RWPE1 (cell line): ENCODE measurements around the gene ARHGEF25.
"Not testable (repeated sequence)": the region's sequence is repeated elsewhere in the genome, so short reads cannot be mapped to it uniquely, and the experiment has no call there.

Experiments used
- CTCF ChIA-PET: fragments of 350-600 bp; sonication (Branson Sonifier 250); formaldehyde crosslinking; extraction: SDS; loops from one replicate; lab custom pipeline; 2021; lab: Yijun Ruan, JAX
- POLR2A ChIA-PET: fragments of 400-600 bp; formaldehyde crosslinking; extraction: SDS; loops from one replicate; lab custom pipeline; 2020; ENCODE audit warnings: antibody characterized with exemption; ENCODE audit not compliant: low non-redundant PET; lab: Yijun Ruan, JAX
- DNase-seq: peaks from one replicate; pipeline ENCODE4 v3.0.0; 2012; ENCODE audit warnings: low spot score
- H3K27ac ChIP-seq: fragments of 450-650 bp; 2 replicates; pipeline ENCODE4 v1.5.1; 2017
- TF ChIP-seq, protein P1 (sequence below): fragments of 450-650 bp; conservative IDR thresholded peaks from 2 replicates; pipeline ENCODE4 v1.5.1; 2017; ENCODE audit warnings: low read depth, mild to moderate bottlenecking

The ARHGEF25 gene

DNA sequence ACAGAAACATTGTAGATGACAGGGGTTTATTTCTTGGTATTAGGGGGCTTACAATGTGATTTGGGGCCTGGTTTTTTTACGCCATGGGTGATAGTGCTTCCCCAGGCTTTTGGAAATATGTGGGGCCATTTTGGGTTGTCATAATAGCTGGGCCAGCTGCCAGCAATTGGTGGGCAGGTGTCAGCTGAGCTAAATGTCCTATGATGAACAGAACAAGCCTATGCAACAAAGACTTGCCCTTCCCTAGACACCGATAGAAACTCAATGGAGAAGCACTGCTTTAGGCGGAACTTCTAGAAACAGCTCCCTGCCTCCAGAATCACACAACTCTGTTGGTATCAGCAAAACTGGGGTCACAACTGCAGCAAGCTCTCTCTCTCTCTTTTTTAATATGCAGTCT, 26.9 kb downstream of the ARHGEF25 start:
- H3K27ac ChIP-seq: no peak overlapping the region
- TF ChIP-seq, protein P1, sequence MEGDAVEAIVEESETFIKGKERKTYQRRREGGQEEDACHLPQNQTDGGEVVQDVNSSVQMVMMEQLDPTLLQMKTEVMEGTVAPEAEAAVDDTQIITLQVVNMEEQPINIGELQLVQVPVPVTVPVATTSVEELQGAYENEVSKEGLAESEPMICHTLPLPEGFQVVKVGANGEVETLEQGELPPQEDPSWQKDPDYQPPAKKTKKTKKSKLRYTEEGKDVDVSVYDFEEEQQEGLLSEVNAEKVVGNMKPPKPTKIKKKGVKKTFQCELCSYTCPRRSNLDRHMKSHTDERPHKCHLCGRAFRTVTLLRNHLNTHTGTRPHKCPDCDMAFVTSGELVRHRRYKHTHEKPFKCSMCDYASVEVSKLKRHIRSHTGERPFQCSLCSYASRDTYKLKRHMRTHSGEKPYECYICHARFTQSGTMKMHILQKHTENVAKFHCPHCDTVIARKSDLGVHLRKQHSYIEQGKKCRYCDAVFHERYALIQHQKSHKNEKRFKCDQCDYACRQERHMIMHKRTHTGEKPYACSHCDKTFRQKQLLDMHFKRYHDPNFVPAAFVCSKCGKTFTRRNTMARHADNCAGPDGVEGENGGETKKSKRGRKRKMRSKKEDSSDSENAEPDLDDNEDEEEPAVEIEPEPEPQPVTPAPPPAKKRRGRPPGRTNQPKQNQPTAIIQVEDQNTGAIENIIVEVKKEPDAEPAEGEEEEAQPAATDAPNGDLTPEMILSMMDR: no peak
- no peak for DNase-seq
- ChIA-PET POLR2A (no interaction called here), CTCF (interaction anchor here (0.6 to 1.9 kb wide), 3 partner anchors 18 to 1315 kb away, joined by 3 to 6 read pairs (median 5); no protein-coding TSS in a partner anchor)

DNA sequence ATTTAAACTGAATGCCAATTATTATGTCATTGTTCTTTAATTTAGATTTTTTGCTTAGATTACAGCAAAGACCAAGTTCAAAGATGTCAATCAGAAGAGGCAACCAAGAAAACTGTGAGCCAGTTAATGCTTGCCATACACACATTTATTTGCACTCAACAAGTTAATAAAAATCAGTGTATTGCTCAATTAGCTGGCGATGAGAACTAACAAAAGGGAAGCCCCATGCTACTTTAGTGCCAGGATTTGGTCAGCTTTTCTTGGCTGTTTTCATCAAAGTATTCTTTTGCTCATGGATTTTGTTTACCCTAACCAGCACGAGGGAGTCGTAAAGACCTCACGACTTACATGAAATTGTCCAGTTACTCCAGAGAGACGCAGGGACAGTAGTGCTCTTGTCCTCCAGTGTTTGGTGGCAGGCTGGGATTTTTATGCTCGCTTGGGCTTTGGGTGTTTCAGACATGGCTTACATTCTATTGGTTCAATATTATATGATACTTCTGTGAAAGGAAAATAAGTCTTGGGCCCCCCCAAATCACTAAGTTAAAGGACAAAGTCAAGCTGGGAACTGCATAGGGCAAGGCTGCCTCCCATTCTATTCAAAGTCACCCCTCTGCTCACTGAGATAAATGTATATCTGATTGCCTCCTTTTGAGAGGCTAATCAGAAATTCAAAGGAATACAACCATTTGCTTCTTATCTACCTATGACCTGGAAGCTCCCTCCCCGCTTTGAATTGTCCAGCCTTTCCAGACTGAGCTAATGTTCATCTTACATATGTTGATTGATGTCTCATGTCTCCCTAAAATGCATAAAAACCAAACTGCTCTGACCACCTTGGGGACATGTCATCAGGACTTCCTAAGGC, 29.2 kb downstream of the ARHGEF25 start:
- ChIA-PET CTCF (interaction anchor here (0.6 to 1.2 kb wide), 2 partner anchors 16 to 57 kb away, joined by 3 to 5 read pairs; no protein-coding TSS in a partner anchor), POLR2A (no interaction called here)
- DNase-seq: no peak
- H3K27ac ChIP-seq: no peak overlapping the region
- TF ChIP-seq, protein P1: no peak

DNA sequence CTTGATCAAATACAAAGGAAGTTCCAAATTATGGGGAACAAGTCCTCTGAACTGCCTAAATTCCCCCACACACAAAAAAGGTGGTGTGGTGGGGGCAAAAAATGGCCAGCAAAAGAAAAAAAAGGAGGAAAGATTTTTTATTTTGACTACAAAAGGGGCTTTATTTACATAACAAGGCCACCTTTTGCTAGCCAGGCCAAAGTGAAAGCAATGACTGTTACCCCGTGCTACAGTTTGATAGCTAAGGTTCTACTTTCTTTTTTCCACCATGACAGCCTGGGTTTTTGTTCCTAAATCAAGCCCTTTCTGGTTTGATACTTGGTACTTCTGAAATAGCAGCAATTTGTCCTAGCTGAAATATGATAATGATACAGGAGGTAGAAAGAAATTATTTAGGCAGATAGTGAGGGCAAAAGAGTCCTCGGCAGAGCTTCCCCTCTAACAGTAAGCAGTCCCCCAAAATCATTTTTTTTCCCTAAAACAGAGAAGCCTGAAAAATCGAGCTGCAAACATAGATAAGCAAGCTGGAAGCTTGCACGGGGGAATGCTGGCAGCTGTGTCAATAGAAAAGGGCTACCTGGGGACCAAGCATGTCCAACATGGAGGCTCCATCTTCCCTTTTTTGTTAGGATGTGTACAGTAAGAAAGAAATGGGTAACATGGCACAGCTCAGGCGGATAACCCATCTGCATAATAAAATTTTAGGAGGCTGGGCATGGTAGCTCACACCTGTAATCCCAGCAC, 30.6 kb downstream of the ARHGEF25 start:
- ChIA-PET CTCF (interaction anchor here (0.6 to 1.1 kb wide), 3 partner anchors 9 to 69 kb away, joined by 4 read pairs; partner anchors contain the start of gene B4GALNT1), POLR2A (no interaction called here)
- TF ChIP-seq, protein P1: no peak
- H3K27ac ChIP-seq: no peak overlapping the region
- DNase-seq: no peak

DNA sequence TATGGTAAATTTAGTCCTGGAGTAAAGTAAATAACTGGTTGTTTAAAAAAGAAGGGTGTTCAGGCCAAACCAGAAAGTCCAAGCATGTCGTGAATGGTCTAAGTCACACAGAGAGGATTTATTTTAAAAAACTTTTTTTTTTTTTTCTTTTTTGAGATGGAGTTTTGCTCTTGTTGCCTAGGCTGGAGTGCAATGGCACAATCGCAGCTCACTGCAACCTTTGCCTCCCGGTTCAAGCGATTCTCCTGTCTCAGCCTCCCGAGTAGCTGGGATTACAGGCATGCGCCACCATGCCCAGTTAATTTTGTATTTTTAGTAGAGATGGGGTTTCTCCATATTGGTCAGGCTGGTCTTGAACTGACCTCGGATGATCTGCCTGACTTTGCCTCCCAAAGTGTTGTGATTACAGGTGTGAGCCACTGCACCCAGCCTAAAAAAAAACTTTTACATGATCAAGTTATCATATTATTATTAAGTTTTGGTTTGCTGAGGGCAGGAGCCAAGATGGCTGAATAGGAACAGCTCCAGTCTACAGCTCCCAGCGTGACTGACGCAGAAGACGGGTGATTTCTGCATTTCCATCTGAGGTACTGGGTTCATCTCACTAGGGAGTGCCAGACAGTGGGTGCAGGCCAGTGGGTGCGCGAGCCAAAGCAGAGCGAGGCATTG, 34.9 kb downstream of the ARHGEF25 start:
- H3K27ac ChIP-seq, DNase-seq, POLR2A ChIA-PET: not testable (repeated sequence)
- CTCF ChIA-PET: interaction anchor here (1.6 kb wide), 1 partner anchor 13 kb away, joined by 8 read pairs; the partner anchor contains the start of gene B4GALNT1

DNA sequence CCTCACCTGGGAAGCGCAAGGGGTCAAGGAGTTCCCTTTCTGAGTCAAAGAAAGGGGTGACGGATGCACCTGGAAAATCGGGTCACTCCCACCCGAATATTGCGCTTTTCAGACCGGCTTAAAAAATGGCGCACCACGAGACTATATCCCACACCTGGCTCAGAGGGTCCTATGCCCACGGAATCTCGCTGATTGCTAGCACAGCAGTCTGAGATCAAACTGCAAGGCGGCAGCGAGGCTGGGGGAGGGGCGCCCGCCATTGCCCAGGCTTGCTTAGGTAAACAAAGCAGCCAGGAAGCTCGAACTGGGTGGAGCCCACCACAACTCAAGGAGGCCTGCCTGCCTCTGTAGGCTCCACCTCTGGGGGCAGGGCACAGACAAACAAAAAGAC, 35.4 kb downstream of the ARHGEF25 start:
- CTCF ChIA-PET, H3K27ac ChIP-seq, DNase-seq, POLR2A ChIA-PET: not testable (repeated sequence)

DNA sequence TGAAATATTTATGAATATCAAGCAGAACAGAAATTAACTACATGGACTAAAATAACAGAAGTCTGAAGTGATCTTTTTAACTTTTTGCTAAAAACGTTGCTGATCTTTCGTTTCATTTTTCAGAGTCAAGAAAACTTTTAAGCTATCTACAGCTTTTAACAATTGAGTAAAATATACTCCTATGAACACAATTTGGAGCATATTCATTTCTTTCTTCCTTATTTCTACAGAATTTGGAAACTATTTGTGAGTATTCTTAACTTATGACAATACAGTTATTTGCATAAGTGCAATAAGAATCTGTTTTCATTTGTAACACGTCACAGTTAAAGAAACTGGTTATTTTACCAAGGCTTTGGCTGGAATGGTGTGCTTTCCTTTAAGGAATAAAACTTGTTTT, 42.8 kb downstream of the ARHGEF25 start:
- POLR2A ChIA-PET: no interaction called here
- TF ChIP-seq, protein P1: no peak
- no peak overlapping the region for H3K27ac ChIP-seq
- no peak for DNase-seq
- CTCF ChIA-PET: no interaction called here
